ENCODE results near the gene PLLP.

PLLP gene

GRCh38 chr16:57256601-57257395, 27.7 kb downstream of the PLLP start:
- DNase-seq (ENCODE audit: low read depth, low spot score), result no peak

DNA sequence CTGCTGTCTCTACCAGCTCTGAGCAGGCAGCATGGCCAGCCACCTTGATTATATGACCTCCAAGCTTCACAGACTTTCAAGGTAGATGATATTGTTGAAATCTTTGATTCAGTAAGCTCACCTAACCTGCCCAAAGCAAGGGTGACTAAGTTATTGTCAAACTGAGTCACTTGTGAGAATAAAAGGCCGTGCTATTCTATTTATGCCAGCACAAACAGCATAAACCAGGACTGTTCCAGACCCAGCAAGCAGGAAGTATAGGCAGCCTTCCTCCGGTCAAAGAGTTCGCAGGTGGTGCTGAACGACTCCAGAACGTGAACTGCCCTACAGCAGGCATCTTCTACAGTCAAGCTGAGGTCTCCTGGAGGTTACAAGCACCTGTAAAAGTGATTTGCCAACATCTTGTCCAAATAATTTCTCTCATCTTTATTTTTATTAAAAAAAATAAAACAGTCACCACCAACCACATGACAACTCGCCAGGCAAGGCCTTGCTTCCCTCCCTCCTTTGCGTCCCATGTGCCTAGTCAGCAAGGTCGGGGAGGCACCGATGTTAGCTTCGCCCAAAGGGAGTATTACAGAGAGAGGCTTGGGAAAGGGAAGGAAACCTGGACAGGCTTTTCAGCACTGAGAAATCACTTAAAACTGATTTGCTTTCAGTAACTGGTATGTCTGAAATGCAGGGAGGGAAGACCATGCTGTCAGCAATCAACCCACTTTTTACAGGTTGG, 28.6 kb downstream of the PLLP start:
- no peak for DNase-seq (ENCODE audit: low read depth, low spot score)

- no peak for DNase-seq (ENCODE audit: low read depth, low spot score)
Measured at GRCh38 chr16:57253466-57253865, 31.0 kb downstream of the PLLP start.

DNA sequence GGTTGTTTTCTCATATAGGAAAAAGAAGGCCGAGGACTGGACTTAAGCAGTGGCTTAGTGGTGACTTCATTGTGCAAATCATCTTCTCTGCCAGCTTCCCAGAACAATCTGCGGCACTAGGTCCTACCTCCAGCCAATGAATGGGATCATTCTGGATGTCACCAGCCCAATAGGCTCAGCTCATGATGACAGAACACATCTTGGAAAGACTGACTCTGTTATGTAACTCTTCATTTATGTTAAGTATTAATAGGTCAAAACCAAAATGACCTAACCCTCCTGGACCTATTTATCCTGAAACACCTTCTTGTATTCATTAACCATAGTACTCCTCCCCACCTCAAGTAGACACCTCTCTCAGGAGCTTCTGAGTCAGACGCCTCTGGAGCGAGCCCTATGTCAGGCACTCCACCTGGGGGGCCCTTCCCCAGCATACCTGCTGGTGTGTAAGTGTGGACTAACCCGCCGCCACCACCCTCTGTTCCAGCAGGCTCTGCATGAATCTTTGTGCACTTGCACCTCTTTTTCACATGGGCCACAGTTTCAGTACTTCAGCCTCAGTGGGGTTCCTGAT, 32.2 kb downstream of the PLLP start:
- no peak for DNase-seq (ENCODE audit: low read depth, low spot score)

GRCh38 chr16:57251352-57251751, 33.1 kb downstream of the PLLP start:
- DNase-seq (ENCODE audit: low read depth, low spot score), result no peak

DNA sequence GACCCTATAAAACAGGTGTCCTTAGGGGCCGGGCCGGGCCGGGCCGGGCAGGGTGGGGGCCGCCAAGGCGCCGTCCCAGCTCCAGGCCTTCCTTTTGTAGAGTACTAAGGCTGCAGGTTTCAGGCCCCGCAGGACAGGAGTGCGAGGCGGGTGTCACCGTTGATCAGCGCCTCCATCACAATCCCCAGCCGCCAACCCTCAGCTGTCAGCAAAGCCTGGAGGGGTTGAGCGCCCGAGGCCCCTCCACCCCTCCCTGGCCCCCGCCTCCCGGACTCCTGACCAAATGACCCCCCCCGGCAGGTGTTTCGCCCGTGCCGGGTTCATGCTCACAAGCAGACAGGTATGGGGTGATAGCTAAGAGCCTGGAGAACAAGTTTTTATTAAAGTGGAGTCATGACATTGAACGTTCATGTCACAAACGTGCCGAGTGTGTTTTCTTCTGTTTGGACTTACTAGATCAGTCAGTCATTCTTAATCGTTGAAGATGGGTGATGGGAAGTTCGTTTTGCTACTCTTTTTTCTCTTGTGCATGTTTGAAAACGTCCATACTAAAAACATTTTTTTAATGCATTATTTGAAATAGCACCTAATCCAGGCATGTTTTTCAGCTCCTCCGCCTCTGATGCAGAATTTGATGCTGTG, 38.9 kb downstream of the PLLP start:
- no peak for DNase-seq (ENCODE audit: low read depth, low spot score)

DNA sequence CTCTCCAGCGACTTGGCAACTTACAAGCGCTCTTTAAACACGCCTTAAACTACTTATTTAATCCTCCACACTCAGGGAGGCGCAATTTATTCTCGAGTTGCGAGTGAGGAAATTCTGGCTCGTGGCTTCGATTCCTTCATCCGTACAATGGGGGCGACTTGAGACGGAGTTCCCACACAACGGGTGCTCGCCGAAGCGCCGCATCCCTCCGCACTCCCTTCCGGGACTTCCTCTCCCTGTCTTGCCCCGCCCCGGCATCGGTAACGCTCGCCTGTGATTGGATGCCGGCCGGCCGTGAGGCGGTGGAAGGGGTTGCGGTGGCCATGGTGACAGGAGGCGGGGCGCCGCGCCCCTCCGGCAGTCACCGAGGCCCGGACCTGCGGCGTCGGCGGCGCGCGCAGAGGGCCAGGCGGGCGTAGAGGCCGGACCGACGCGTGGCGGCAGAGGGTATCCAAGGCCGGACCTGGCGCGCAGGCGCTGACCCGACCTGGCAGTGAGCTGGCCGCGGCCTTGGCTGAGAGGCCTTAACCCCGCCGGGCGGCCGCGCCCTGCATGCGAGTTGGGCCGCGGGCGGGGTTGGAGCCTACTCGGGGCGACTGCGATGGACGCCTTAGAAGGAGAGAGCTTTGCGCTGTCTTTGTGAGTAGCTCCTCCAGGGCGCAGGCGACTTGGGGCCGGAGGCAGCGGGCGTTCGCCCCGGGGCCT, 39.6 kb downstream of the PLLP start, which contains the start of gene ARL2BP:
ARL2BP (plus strand) TSS at position 493 of the 705 bp plus-strand sequence; CDS start at position 602, 109 bp downstream.
- peak; percentile 93 for DNase-seq (ENCODE audit: low read depth, low spot score)

DNA sequence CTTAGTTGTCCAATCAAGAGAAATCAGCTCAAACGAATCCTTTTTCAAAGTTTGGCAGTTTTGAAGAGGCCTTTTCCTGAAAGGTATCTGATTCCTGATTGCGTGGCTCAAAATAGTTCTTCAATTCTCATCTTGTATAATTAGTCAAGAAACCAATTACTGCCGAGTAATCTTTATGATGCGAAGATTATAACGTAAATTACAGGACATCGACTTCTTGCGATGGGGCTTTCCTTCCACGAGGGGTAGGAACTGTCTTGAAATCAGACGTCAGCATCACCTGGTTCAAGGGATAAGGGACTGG, 40.1 kb downstream of the PLLP start:
- DNase-seq (ENCODE audit: low read depth, low spot score), result no peak

DNA sequence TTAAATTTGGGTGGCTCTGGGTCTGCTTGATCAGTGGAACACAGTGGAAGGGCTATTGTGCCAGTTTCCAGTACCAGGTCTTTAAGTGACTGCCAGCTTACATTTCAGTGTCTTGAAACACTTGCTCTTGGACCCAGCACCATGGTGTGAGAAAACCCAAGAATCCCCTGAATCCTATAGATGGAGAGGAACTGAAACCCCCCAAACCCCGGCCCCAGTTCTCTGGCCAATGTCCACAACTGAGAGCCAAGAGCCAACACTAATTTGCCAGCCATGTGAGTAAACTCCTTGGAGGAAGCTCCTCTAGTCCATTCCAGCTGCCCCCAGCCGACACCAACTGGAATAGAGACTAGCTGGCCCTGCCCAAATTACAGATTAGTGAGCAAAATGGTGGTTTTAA, 41.8 kb downstream of the PLLP start:
- no peak for DNase-seq (ENCODE audit: low read depth, low spot score)

DNA sequence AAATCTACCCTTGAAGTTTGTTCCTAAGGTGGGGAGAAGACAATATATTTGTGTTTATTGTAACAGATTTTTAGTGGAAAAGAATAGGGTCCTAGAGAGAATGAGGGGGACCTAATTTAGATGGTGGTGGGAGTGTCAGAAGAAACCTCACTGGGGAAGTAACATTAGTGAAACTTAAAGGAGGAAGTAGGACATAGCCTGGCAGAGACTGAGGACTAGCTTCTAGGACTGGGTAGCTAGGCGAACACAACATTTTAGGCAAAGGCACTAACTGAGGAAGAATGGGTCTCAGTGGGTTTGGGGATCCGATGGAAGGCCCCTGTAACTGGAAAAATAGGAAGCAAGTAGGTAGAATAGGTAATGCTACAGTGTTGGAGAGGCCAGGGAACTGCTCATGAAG, 43.6 kb downstream of the PLLP start:
- no peak for DNase-seq (ENCODE audit: low read depth, low spot score)

- no peak for DNase-seq (ENCODE audit: low read depth, low spot score)
Measured at GRCh38 chr16:57239107-57239506, 45.4 kb downstream of the PLLP start.

GRCh38 chr16:57238682-57239081, 45.8 kb downstream of the PLLP start:
- DNase-seq (ENCODE audit: low read depth, low spot score), result no peak

GRCh38 chr16:57236022-57236350, 48.5 kb downstream of the PLLP start:
- no peak for DNase-seq (ENCODE audit: low read depth, low spot score)

- no peak for DNase-seq (ENCODE audit: low read depth, low spot score)
Measured at GRCh38 chr16:57235128-57236021, 49.1 kb downstream of the PLLP start.

- DNase-seq (ENCODE audit: low read depth, low spot score), result no peak
Measured at GRCh38 chr16:57234707-57235092, 49.8 kb downstream of the PLLP start.

DNA sequence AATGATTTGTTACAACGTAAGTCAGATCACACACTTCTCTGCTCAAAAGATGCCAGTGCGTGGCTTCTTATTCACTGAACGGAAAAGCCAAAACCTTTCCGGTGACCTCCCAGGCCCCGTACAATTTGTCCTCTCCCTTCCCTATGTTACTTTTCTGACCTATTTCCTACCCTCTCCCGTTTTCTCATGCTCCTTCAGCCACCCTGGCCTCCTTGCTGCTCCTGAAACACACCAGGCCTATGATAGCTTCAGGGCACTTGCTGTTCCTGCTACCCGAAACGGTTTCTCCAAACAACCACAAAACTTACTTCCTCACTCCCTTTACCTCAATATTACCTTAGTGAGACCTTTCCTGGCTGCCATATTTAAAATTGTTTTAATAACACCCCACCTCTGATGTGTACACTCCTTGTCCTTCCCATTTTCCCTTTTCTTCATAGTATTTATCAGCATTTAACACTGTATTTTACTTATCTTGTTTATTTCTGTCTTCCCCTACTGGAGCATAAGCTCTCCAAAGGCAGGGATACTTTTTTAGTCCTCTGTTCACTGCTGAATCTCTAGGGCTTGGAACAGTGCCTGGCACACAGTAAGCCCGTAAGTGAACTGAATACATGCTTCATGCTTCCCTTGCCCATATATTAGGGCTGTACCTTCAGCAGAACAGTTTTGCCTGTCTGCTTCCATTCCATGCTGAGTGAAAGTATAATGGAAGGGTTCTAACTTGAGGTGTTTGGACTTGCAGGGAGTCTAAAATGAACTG, 50.3 kb downstream of the PLLP start:
- DNase-seq (ENCODE audit: low read depth, low spot score), result no peak

- no peak for DNase-seq (ENCODE audit: low read depth, low spot score)
Measured at GRCh38 chr16:57231821-57232350, 52.6 kb downstream of the PLLP start.

DNA sequence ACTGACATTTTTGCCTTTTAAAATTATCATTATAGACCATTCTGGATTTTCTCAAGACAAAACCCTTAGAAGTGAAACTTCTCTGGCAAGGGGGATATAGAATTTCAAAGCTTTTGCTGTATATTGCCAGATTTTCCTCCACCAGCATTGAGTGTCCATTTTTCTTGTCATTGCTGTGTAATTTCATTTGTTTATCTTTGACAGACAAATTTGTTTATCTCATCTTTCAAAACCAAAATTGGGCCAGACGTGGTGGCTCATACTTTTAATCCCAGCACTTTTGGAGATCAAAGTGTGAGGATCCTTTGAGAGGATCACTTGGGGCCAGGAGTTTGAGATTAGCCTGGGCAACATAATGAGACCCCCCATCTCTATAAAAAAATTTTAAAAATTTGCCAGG, 55.4 kb downstream of the PLLP start:
- no peak for DNase-seq (ENCODE audit: low read depth, low spot score)

GRCh38 chr16:57226701-57227621, 57.5 kb downstream of the PLLP start:
- DNase-seq (ENCODE audit: low read depth, low spot score), result no peak
